Tibial artery (tissue), 4 donors: ENCODE results near the gene CPNE4.

Experiments used
- DNase-seq, 2 donors: peaks; one replicate each; pipeline ENCODE4 v3.0.0-alpha.2; 2019
- H3K27ac ChIP-seq, 2 donors: fragments of 200-600 bp; sonication (generic) in 1 of 2; 1 replicate in 1 of 2; 2 replicates in 1 of 2; pipeline ENCODE4 v1.5.1; 2018 to 2019; ENCODE audit warnings: mild to moderate bottlenecking in 1 of 2
- H3K27me3 ChIP-seq, 2 donors: fragments of 200-600 bp; sonication (generic) in 1 of 2; one replicate each; pipeline versions ENCODE4 v1.5.1 to v1.6.0; 2016 to 2019
- H3K36me3 ChIP-seq, 3 donors: fragments of 200-600 bp; sonication (generic) in 2 of 3; one replicate each; pipeline ENCODE4 v1.5.1; 2016 to 2019; ENCODE audit warnings: mild to moderate bottlenecking in 2 of 3
- H3K4me1 ChIP-seq, 4 donors: fragments of 200-600 bp; sonication (generic) in 2 of 4; 1 replicate in 3 of 4; 2 replicates in 1 of 4; pipeline ENCODE4 v1.5.1; 2016 to 2019
- H3K4me3 ChIP-seq, 2 donors: fragments of 200-600 bp; sonication (generic) in 1 of 2; 1 replicate in 1 of 2; 2 replicates in 1 of 2; pipeline ENCODE4 v1.5.1; 2018 to 2019; ENCODE audit warnings: mild to moderate bottlenecking in 2 of 2
- H3K9me3 ChIP-seq, 3 donors: fragments of 200-600 bp; sonication (generic) in 1 of 3; one replicate each; pipeline ENCODE4 v1.5.1; 2016 to 2019
- intact Hi-C: fragments of 100-400 bp; cut with DNase I; formaldehyde crosslinking; loops from one replicate; pipeline ENCODE4 v1.15.0; 2023; ENCODE audit warnings: low total_unique reads
- TF ChIP-seq, protein P1 (sequence below), 2 experiments: fragments of 200-600 bp in 1 of 2; fragments of 450-650 bp in 1 of 2; IDR thresholded peaks; one replicate each; pipeline ENCODE4 v1.5.1; 2017 to 2019; ENCODE audit warnings: antibody characterized with exemption in 2 of 2, mild to moderate bottlenecking in 1 of 2, moderate library complexity in 1 of 2

CPNE4 gene

GRCh38 chr3:131546441-131546840, 488.4 kb downstream of the CPNE4 start:
- H3K27ac ChIP-seq, result no peak overlapping the region
- no peaks in the 10 kb centered on the region for H3K36me3 ChIP-seq
- no peak for DNase-seq
- TF ChIP-seq, protein P1, sequence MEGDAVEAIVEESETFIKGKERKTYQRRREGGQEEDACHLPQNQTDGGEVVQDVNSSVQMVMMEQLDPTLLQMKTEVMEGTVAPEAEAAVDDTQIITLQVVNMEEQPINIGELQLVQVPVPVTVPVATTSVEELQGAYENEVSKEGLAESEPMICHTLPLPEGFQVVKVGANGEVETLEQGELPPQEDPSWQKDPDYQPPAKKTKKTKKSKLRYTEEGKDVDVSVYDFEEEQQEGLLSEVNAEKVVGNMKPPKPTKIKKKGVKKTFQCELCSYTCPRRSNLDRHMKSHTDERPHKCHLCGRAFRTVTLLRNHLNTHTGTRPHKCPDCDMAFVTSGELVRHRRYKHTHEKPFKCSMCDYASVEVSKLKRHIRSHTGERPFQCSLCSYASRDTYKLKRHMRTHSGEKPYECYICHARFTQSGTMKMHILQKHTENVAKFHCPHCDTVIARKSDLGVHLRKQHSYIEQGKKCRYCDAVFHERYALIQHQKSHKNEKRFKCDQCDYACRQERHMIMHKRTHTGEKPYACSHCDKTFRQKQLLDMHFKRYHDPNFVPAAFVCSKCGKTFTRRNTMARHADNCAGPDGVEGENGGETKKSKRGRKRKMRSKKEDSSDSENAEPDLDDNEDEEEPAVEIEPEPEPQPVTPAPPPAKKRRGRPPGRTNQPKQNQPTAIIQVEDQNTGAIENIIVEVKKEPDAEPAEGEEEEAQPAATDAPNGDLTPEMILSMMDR (IDR thresholded peaks at IDR 0.05), result no peak
- no peaks in the 10 kb centered on the region for H3K27me3 ChIP-seq
- H3K4me1 ChIP-seq, result peaks cover 0 to 6% (median 2%) of the 10 kb centered on the region in 4 donors
- no peak overlapping the region for H3K4me3 ChIP-seq
- intact Hi-C loops, result no loop called here
- no peaks in the 10 kb centered on the region for H3K9me3 ChIP-seq

- Histone ChIP-seq H3K27me3 (no peaks in the 10 kb centered on the region), H3K27ac (no peak overlapping the region), H3K9me3 (no peaks in the 10 kb centered on the region), H3K4me1 (peaks cover 0 to 19% (median 2%) of the 10 kb centered on the region in 4 donors), H3K36me3 (no peaks in the 10 kb centered on the region), H3K4me3 (no peak overlapping the region)
- TF ChIP-seq, protein P1 (IDR thresholded peaks at IDR 0.05), result no peak
- DNase-seq, result no peak
- intact Hi-C loops, result no loop called here
These were observed 490.3 kb downstream of the CPNE4 start for GRCh38 chr3:131544557-131544956.

GRCh38 chr3:131543714-131544113, 491.1 kb downstream of the CPNE4 start:
- Histone ChIP-seq H3K36me3 (no peaks in the 10 kb centered on the region), H3K4me1 (peaks cover 0 to 19% (median 2%) of the 10 kb centered on the region in 4 donors), H3K27ac (no peak overlapping the region), H3K27me3 (no peaks in the 10 kb centered on the region), H3K9me3 (no peaks in the 10 kb centered on the region), H3K4me3 (no peak overlapping the region)
- TF ChIP-seq, protein P1 (IDR thresholded peaks at IDR 0.05), result no peak
- peak in 1 of 2 donors; percentile 23 for DNase-seq
- intact Hi-C loops, result no loop called here

DNA sequence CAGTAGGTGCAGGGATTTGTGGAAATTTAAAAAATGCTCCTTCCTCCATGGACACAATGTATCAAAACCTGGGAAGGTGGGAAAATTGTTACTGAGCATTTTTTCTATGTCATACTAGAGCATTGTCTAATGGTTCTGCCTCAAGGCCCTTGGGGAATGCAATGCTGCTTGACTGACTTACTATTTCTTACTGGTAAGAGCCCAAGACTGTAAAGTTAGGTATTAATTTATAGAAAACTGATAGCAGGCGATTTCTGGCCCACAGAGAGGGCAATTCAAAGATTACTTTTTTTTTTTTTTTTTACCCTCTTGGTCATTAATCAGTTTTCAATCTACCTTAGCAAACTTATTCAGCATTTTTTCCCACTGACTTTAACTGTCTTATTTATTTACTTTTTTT, 493.5 kb downstream of the CPNE4 start:
- no peaks in the 10 kb centered on the region for H3K9me3 ChIP-seq
- no peaks in the 10 kb centered on the region for H3K27me3 ChIP-seq
- H3K4me3 ChIP-seq, result no peak overlapping the region
- TF ChIP-seq, protein P1 (IDR thresholded peaks at IDR 0.05), result no peak
- H3K27ac ChIP-seq, result no peak overlapping the region
- intact Hi-C loops, result no loop called here
- no peak for DNase-seq
- no peaks in the 10 kb centered on the region for H3K36me3 ChIP-seq
- peaks cover 0 to 19% (median 2%) of the 10 kb centered on the region in 4 donors for H3K4me1 ChIP-seq

GRCh38 chr3:131540821-131541220, 494.0 kb downstream of the CPNE4 start:
- Histone ChIP-seq H3K4me1 (peaks cover 0 to 19% (median 2%) of the 10 kb centered on the region in 4 donors), H3K27me3 (no peaks in the 10 kb centered on the region), H3K27ac (no peak overlapping the region), H3K36me3 (no peaks in the 10 kb centered on the region), H3K4me3 (no peak overlapping the region), H3K9me3 (no peaks in the 10 kb centered on the region)
- intact Hi-C loops, result no loop called here
- DNase-seq, result no peak
- TF ChIP-seq, protein P1 (IDR thresholded peaks at IDR 0.05), result no peak

GRCh38 chr3:131540143-131540542, 494.7 kb downstream of the CPNE4 start:
- no peak for DNase-seq
- H3K9me3 ChIP-seq, result no peaks in the 10 kb centered on the region
- H3K27ac ChIP-seq, result no peak overlapping the region
- H3K4me1 ChIP-seq, result peaks cover 0 to 19% (median 2%) of the 10 kb centered on the region in 4 donors
- H3K4me3 ChIP-seq, result no peak overlapping the region
- H3K27me3 ChIP-seq, result no peaks in the 10 kb centered on the region
- TF ChIP-seq, protein P1 (IDR thresholded peaks at IDR 0.05), result no peak
- intact Hi-C loops, result no loop called here
- H3K36me3 ChIP-seq, result no peaks in the 10 kb centered on the region
